SIG-M5 (cell line): Measurements from ENCODE around the gene COX19.
"Not testable (repeated sequence)": the region's sequence is repeated elsewhere in the genome, so short reads cannot be mapped to it uniquely, and the experiment has no call there.

Source experiments
- DNase-seq: peaks from one replicate; lab custom pipeline; 2025; lab: John Stamatoyannopoulos, UW

COX19 gene

DNA sequence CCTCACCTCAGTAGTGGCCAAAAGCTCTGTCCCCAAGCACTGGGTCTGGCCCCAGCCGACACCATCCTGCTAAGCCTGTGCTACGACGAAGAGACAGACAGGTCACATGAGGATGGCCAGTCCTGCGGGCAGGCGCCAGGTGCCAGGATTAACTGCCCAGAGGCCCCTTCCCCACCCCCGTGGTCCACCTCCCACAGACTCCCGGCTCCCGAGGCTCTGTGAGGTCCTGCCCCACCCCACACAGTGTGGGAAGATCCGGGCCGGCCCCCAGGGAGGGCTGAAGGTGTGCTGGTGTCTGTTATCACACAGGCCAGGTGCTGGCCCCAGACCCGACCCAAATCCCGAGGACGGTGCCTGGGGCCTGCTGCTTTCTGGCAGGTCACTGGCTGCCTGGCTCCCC, 34.9 kb upstream of the COX19 start:
- no peak for DNase-seq

DNA sequence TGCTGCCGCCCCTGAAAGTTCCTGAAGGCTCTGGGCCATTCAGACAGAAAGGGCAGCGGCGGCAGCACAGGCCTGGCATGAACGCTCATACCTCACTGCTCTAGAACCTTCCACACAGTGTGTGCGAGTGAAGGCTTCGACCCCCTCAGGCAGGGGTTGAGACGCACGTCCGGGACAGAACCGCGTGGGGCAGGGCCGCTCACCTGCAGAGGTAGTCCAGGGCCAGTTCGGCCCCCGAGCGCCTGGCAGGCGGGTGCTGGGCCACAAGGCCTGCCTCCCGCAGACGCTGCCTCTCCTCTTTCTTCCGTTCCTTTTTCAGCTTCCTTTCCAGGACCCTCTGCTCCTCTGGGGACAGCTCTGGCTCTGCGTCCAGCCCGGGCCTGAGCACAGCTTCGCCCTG, 34.4 kb upstream of the COX19 start:
- DNase-seq = no peak

DNA sequence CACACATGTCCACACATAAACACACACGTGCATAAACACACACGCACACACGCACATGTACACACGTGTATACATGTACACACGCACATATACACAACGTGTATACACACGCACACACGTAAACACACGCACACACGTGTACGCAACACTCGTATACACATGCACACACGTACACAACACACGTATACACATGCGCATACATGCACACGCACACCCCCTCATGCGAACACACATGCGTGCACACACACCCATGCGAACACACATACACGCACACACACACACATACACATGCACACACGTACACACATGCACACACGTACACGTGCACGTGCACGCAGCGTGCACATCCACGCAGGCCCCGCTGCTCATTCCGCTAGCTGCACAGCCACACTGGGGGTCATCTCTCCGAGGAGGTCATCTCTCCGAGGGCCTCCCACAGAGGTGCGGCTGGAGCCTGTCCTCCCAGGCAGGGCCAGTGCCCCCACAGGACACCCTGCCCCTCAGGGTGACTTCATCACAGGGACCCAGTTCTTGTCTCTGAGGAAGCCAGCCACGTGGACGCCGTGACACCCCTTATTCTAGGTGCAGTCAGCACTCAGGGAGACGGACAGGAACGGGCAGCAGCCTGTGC, 33.5 kb upstream of the COX19 start:
- no peak for DNase-seq

DNA sequence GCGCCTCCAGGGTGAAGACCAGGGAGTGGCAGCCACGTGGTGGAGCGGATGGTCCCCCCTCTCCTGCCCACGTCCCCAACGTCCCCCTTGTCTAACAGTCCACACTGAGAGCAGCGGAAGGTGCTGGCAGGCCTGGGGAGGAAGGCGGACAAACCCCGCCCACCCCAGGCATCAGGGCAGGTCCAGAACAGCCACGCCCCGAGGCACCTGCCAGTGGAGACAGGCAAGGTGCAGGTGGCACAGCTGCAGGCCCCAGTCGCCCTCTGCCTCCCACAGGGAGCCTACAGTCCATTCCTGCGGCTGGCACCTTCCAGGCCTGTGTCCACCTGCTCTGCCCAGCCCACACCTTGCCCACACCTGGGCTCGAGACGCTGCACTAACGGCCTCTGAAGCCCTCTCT, 32.6 kb upstream of the COX19 start:
- no peak for DNase-seq

DNA sequence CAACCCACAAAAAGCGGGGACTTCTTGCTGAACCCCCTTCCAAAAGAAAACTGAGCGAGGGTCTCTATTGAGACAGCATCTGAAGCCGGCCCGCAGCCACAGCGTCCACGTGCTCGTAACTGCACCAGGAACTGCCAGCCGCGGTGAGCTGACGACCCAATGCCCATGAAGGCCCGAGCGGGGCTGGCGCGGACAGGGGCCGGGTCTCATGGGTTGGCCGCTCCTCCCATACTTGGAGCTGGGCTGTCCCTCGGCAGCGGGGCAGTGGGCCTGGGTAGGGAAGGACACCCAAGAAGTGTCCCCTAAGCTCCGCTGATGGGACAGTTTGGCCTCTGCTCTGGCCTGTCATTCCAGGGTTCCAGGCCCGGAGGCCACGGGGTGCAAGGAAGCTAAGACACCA, 30.0 kb upstream of the COX19 start:
- DNase-seq = no peak

DNA sequence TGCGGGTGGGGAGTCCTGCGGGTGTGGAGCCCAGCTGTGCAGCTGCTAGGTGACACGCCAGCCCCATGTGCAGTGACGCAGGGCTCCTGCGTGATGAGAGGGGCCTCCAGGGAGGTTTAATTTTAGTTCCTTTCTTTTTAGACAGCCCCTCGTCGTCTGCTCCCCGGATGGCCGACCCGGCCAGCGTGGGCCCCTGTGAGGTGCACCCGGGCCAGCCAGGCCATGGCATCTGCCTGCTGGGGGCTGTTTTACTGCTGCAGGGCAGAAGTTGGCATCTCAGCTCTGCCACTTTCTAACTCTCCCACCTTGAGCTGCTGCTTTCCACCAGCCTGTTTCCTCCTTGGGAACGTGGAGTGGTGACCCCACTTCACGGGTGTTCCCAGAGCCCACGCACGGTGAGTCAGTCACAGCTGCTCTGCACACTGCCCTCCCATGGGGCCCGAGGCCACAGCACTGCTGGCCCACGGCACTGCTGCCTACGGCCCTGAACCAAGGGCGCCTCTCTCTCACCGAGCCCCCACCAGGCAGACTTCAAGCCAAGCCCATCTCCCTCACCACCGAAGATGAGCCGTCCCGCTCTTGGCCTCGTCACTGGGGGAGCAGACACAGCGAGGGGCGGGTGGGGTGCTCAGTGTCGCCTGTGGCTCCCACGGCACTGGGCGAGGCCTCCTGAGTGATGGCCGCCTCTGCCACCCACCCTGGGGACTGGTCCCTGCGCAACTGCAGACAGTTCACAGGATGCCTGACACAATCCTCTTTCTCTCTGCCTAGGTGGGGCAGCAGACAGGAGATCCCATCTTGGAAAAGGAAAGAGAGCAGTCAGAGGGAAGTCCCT, 28.9 kb upstream of the COX19 start:
- DNase-seq = no peak

DNA sequence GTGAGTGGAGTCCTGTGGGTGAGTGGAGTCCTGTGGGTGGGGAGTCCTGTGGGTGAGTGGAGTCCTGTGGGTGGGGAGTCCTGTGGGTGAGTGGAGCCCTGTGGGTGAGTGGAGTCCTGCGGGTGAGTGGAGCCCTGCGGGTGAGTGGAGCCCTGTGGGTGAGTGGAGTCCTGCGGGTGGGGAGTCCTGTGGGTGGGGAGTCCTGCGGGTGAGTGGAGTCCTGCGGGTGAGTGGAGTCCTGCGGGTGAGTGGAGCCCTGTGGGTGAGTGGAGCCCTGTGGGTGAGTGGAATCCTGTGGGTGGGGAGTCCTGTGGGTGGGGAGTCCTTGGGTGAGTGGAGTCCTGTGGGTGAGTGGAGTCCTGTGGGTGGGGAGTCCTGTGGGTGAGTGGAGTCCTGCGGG, 27.1 kb upstream of the COX19 start:
- not testable (repeated sequence) for DNase-seq

DNA sequence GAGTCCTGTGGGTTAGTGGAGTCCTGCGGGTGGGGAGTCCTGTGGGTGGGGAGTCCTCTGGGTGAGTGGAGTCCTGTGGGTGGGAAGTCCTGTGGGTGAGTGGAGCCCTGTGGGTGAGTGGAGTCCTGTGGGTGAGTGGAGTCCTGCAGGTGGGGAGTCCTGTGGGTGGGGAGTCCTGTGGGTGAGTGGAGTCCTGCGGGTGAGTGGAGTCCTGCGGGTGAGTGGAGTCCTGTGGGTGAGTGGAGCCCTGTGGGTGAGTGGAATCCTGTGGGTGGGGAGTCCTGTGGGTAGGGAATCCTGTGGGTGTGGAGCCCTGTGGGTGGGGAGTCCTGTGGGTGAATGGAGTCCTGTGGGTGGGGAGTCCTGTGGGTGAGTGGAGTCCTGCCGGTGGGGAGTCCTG, 26.7 kb upstream of the COX19 start:
- DNase-seq = not testable (repeated sequence)

DNA sequence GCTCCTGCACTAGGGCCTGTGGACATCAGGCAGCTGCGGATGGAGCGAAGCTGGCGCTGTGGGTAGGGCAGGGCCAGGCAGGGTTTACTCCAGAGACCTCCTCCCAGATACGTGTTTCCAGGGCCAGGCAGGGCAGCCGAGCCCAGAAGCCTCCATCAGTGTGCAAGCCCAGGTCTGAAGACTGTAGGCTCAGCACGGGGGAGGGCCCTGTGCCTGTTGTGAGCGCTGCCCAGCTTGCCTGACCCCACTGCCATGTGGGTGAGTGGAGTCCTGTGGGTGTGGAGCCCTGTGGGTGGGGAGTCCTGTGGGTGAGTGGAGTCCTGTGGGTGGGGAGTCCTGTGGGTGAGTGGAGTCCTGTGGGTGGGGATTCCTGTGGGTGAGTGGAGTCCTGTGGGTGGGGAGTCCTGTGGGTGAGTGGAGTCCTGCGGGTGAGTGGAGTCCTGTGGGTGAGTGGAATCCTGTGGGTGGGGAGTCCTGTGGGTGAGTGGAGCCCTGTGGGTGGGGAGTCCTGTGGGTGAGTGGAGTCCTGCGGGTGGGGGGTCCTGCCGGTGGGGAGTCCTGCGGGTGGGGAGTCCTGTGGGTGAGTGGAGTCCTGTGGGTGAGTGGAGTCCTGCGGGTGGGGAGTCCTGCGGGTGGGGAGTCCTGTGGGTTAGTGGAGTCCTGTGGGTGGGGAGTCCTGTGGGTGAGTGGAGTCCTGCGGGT, 25.9 kb upstream of the COX19 start:
- not testable (repeated sequence) for DNase-seq

DNA sequence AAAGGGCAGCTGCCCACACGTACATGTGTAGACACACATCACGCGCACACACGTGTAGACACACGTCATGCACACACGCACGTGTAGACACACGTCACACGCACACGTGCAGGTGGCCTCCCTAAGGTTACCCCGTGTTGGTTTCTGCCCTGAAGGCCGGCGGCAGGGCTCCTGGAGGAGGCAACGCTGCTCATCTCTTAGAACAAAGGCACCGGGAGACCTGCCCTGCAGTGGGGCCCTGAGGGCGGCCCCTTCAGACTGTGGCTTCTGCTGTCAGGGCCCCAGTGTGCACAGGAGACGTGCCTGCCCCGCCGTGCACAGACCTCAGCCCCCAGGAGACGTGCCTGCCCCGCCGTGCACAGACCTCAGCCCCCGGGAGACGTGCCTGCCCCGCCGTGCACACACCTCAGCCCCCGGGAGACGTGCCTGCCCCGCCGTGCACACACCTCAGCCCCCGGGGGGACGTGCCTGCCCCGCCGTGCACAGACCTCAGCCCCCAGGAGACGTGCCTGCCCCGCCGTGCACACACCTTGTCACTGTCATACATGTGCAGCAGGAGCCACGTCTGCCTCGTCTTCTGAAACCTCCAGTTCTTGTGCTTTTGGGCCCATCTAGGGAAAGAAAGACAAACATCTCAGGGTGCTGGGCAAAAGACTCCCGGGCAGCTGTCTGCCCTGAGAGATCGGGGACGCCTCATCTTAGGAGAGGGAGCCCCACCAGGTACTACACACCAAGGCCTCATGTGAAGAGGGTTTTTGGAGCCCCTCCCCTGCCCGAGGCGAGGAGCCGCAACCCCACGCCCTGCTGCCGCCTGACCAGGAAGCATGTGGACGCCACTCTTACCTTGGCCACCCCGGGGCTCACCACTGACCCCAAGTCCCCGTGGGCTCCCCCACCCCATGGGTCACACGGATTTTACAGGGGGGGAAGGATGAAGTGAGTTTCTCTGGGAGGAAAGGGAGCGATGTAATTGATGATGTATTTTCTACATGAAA, 24.9 kb upstream of the COX19 start:
- DNase-seq = no peak

DNA sequence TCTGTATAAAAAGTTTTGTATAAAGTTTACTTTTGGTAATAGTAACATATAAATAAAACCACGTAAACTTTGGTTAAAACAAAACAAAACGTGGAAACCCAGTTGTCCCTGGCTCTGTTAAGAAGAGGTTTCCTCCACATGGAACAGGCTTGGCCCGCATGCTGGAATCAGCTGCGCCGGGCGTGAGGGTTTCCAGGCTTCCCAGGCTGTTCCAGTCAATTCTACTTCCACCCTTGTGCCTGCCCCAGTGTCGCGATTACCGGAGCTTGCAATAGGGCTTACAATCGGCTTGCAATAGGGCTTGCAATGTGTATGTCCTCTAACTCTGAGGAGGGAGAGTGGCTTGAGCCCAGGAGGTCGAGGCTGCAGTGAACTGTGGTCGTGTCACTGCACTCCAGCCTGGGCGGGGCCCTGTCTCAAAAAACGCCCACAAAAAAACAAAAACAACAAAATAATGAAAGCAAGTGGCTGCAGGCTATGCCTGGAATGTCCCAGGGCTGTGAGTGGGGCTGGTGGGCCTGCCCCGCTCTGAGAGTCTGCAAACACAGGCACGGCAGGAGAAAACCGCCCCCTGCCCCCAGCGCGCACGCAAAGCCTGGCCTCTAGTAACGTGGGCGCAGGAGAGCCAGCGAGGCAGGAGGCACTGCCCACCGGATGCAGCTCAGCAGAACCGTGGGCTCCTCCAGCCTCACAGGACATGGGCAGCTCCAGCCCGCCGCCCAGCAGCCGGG, 24.0 kb upstream of the COX19 start:
- no peak for DNase-seq

DNA sequence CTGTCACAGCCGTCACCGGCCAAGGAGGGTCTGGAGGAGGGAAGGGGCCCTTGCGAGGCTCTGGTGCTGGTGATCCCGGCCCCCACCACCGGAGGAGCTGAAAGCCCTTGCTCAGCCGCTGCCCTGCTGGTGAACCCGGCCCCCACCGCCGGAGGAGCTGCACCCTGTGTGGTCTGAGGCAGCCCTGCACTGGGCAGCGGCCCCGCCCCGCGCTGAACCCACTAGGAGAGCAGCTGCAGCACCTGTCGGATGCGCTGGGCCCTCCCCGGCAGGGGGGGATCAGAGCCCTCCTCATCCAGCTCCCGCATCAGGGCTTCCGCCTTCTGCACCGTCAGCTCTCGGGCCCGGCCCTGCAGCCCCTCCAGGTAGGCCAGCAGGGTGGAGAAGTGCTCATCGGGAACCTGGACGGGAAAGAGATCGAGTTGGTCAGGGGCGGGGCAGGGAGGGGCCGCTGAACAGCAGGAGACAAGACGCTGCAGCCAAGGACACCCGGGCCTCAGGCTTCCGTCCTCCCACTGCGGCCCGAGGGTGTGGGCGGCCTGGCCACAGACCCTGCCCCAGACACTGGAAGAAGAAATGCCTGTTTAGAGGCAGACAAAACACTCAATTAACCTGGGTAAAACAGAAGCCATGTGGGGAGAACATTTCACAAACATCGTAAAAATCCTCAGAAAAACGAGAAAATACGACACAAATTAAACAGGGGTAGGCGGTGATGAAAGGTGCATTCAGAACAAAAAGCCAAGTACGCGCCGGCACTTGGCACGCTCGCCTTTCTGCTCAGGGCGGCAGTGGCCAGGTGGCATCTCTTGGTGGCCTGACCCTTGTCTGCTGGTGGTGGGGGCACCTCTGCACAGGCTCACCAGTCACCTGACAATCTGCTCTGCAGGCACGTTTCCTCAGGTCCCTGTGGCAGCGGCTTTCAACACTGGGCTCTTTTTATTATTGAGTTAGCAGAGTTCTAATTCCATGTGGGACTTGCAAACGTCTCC, 22.4 kb upstream of the COX19 start:
- DNase-seq = no peak

DNA sequence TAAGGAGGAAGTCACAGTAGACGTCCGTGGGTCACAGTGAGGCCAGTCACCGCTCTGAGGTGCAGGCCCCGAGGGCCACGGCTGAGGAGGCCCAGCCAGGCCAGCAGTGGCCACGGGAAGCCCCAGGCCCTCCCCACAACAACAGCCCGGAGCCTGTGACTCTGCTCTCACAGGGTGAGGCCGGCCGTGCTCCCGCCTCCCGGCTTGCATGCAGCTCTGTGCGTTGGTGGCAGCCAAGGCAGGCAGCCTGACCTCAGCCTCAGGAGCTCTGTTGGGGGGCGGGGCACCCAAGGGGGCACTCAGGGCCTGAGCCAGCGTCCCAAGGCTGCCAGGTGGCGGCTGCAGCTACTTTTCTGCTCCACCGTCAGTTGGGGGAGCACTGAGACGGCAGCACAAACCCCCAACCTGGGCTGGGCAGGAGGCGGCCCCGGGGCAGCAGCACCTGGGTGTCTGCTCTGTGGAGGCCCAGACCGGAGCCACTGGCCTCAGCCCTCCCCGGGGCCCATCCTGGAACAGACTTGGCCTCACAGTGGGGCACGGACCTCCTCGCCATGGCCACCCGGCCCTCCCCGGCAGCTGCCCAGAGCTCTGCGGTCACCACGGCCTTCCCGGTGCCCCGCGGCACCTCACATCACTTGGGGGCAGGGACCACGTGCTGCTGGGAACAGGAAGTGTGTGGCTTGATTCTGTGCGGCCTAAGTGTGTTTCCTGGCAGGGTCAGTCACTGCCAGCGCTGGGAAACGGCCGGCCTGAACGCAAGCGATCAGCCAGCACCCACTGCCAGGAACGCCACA, 20.9 kb upstream of the COX19 start:
- DNase-seq = no peak

DNA sequence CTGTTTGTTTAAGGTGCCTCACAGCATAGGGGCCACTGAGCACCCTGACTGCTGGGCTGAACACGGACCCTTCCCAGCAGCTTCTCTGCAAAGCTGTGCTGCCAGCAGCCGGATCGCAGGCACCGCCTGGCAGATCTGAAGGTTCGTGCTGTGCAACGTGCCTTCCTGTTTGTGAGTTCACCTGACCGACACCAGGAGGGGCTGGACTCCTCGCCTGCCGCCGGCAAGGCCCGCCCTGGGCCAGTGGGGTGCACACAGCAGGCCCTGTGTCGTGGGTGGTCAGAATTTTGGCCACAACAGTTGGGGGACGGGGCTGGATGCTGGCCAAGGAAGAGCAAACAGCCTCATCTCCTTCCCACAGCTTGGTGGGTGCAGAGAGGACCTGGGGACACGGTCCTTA, 20.2 kb upstream of the COX19 start:
- no peak for DNase-seq

DNA sequence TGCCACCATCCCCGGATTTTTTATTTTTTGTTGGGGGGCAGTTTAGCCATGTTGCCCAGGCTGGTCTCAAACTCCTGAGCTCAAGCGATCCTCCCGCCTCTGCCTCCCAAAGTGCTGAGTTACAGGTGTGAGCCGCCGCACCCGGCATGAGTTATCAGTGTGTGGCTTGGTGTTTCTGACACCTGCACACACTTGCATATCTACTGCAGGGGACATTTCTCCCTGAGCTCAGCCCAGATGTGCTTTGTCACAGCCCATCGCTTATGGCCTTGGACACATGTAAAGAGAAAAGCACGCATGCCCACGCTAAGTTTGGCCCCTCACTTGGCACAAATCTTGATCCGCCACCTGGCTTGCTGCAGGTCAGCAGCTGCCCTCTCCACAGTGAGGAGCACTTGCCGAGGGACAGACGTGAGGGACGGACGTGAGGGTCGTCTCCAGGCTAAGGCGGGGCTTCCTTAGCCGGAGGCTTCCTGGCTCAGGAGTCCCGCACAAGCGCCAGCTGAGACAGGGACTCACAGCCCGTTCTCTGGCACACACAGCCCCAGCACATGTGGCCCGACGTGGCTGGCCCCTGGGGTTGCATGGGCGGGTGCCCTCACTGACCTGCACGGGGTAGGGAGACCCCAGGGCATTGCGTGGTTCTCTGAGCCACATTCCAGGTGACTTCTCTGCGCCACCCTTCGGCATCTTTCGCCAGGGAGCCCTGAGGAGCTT, 19.4 kb upstream of the COX19 start:
- DNase-seq = no peak

DNA sequence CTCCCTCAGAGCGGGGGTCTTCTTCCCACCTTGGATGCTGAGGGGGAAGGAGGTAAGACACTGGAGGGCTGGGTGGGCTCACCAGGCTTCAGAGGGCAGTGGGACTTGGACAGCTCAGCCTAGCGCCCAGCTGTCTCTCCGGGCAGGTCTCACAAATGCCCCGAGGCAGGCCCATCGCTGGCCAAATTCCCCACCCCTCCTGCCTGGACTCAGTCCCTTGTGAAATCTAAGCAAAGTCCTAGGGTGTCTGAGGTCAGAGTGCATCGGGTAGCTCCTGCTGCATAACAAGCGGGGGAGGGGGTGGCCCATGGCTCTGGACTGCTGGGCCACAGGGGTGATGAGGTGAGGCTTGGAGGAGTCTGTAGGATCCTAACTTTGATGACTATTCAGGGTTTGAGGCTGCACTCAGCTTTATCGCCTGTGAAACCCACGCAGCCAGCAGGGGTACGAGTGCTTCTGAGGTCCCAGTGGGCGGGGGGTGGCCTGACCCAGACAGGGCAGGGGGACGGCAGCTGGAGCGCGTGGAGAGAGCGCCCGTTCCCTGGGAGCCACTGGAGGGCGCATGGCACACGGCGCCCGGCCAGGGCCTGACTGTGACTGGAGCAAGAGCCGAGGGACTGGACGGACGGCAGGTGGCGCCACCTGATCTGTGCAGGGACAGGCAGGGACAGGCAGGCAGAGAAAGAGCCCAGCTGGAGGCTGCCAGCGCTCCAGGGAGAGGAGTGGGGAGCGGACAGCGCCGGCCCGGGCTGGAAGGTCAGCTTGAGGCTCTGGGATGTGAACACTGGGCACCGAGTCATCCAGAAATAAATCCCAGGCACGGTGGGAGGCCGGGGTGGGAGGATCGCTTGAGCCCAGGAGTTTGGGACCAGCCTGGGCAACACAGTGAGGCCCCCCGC, 17.6 kb upstream of the COX19 start:
- peak; percentile 10 for DNase-seq
